K562 (cell line): Measurements from ENCODE around the gene GSG1. TPM values are rescaled to one million over a fixed set of nuclear protein-coding genes. Genes with fewer than 3 reads are reported as not detected.

Experiments used
- ATAC-seq: fragments of 200-7000 bp; cut with Tn5 transposase; 3 replicates; pipeline ENCODE4 v1.9.1; 2020; ENCODE audit warnings: moderate library complexity
- BruUV-seq: library from RNA; stranded (reverse); fragments of 400-500 nt; replicated peaks from 2 replicates; lab custom pipeline; 2021; lab: Mats Ljungman, UMichigan
- CTCF ChIA-PET: fragments of 300-600 bp; formaldehyde crosslinking; extraction: SDS; loops from one replicate; lab custom pipeline; 2021; ENCODE audit warnings: low intra/inter-chr PET ratio; lab: Yijun Ruan, JAX
- POLR2A ChIA-PET: fragments of 300-600, 350-650 bp; sonication (Branson Sonifier 250); formaldehyde crosslinking; extraction: SDS; loops from one replicate; lab custom pipeline; 2021; ENCODE audit warnings: antibody characterized with exemption, inconsistent platforms; lab: Yijun Ruan, JAX
- DNase-seq, 4 experiments: peaks; one replicate each; pipeline versions ENCODE4 v3.0.0 to v3.0.0-alpha.2; 2011 to 2018; ENCODE audit warnings: low spot score in 3 of 4, mixed read lengths in 3 of 4; ENCODE audit errors: extremely low read depth in 1 of 4
- FAIRE-seq: peaks from 2 replicates; lab custom pipeline; 2011; peaks lifted over from hg19 to GRCh38; lab: Jason Lieb, UNC
- H2AFZ ChIP-seq: 2 replicates; pipeline ENCODE4 v1.6.0; 2011; ENCODE audit warnings: low read depth, low read length, control low read depth, inconsistent platforms
- H3K27ac ChIP-seq: fragments of 200-600 bp; 3 replicates; pipeline ENCODE4 v1.8.0; 2011; ENCODE audit warnings: low read depth, mild to moderate bottlenecking, control low read depth, inconsistent platforms, low read length, moderate library complexity, mixed read lengths; ENCODE audit errors: extremely low read depth
- H3K27me3 ChIP-seq, 2 experiments: fragments of 300-600 bp in 1 of 2; 2 replicates in 1 of 2; 3 replicates in 1 of 2; pipeline versions ENCODE4 v1.6.0 to v1.8.0; 2011; ENCODE audit warnings: inconsistent platforms in 2 of 2, low read length in 2 of 2, mild to moderate bottlenecking in 1 of 2, mixed read lengths in 1 of 2, moderate library complexity in 1 of 2; ENCODE audit not compliant: control insufficient read depth in 2 of 2, insufficient read depth in 2 of 2
- H3K36me3 ChIP-seq: fragments of 300-600 bp; 3 replicates; pipeline ENCODE4 v1.8.0; 2011; ENCODE audit warnings: mild to moderate bottlenecking, low read length, inconsistent platforms; ENCODE audit not compliant: control insufficient read depth, insufficient read depth
- H3K4me1 ChIP-seq, 2 experiments: fragments of 200-600 bp in 1 of 2; replicated peaks in 1 of 2; 2 replicates in 1 of 2; 3 replicates in 1 of 2; pipeline versions ENCODE4 v1.5.1 to v1.8.0; 2011; ENCODE audit warnings: inconsistent platforms in 2 of 2, low read length in 2 of 2, mild to moderate bottlenecking in 1 of 2, mixed read lengths in 1 of 2, moderate library complexity in 1 of 2; ENCODE audit not compliant: control insufficient read depth in 2 of 2, insufficient read depth in 2 of 2
- H3K4me2 ChIP-seq: 2 replicates; pipeline ENCODE4 v1.6.1; 2011; ENCODE audit warnings: low read length, control low read depth, inconsistent platforms, mixed read lengths; ENCODE audit not compliant: insufficient read depth
- H3K4me3 ChIP-seq: fragments of 200-600 bp; sonication (generic), shearing (Covaris generic); 2 replicates; pipeline ENCODE4 v1.5.1; 2016; ENCODE audit warnings: control low read depth, inconsistent platforms
- H3K79me2 ChIP-seq: fragments of 200-600 bp; 3 replicates; pipeline ENCODE4 v1.8.0; 2011; ENCODE audit warnings: low read length, inconsistent platforms; ENCODE audit not compliant: control insufficient read depth, insufficient read depth
- H3K9ac ChIP-seq, 2 experiments: 2 replicates each; pipeline versions ENCODE4 v1.6.0 to v1.6.1; 2011; ENCODE audit warnings: low read depth in 2 of 2, low read length in 2 of 2, control low read depth in 1 of 2, inconsistent platforms in 1 of 2, mild to moderate bottlenecking in 1 of 2, mixed read lengths in 1 of 2; ENCODE audit not compliant: insufficient read depth in 1 of 2
- H3K9me1 ChIP-seq: one replicate; pipeline ENCODE4 v1.6.0; 2011; ENCODE audit warnings: inconsistent platforms, mild to moderate bottlenecking, low read length, moderate library complexity; ENCODE audit not compliant: control insufficient read depth, insufficient read depth
- H3K9me3 ChIP-seq: replicated peaks from 2 replicates; pipeline ENCODE4 v1.5.1; 2011; ENCODE audit warnings: low read depth, low read length, inconsistent platforms; ENCODE audit not compliant: control insufficient read depth, insufficient read depth
- H4K20me1 ChIP-seq: replicated peaks from 2 replicates; pipeline ENCODE4 v1.6.1; 2011; ENCODE audit warnings: low read length, inconsistent platforms, mixed read lengths; ENCODE audit not compliant: control insufficient read depth, insufficient read depth
- CHAMP1 ChIP-seq: fragments of 450-650 bp; IDR thresholded peaks from 2 replicates; pipeline ENCODE4 v1.6.1; 2016; ENCODE audit warnings: mild to moderate bottlenecking
- EHMT2 ChIP-seq: fragments of 450-650 bp; IDR thresholded peaks from 2 replicates; pipeline ENCODE4 v1.6.1; 2018; ENCODE audit warnings: antibody characterized with exemption
- EZH2 ChIP-seq: IDR thresholded peaks from 2 replicates; pipeline ENCODE4 v1.6.1; 2012; ENCODE audit warnings: low read depth, mild to moderate bottlenecking, inconsistent platforms, low read length, borderline replicate concordance
- GMEB1 ChIP-seq: fragments of 250-450 bp; sonication (Bioruptor Pico); IDR thresholded peaks from 2 replicates; pipeline ENCODE4 v1.4.0; 2020; ENCODE audit warnings: mild to moderate bottlenecking
- JUND ChIP-seq, 2 experiments: IDR thresholded peaks; 2 replicates in 1 of 2; 3 replicates in 1 of 2; pipeline ENCODE4 v1.6.1; 2011; ENCODE audit warnings: borderline replicate concordance in 2 of 2, low read depth in 2 of 2, low read length in 2 of 2, improper control_type of control experiment in 1 of 2, missing biosample characterization in 1 of 2, missing genetic modification characterization in 1 of 2, missing genetic modification reagents in 1 of 2
- UBTF ChIP-seq, 2 experiments: IDR thresholded peaks; 2 replicates each; pipeline ENCODE4 v1.6.1; 2012; ENCODE audit warnings: improper control_type of control experiment in 2 of 2, low read depth in 2 of 2, low read length in 2 of 2, borderline replicate concordance in 1 of 2
- ZNF77 ChIP-seq: fragments of 250-450 bp; sonication (Bioruptor Pico); IDR thresholded peaks from 2 replicates; pipeline ENCODE4 v1.5.0; 2020
- WGBS: fragments of 100-300 bp; shearing (Covaris generic); methylation state at CpG from one replicate; pipeline ENCODE4 v1.1.6; 2016; ENCODE audit warnings: low coverage, mixed read lengths; ENCODE audit not compliant: insufficient coverage; ENCODE audit errors: missing lambda C conversion rate; 5-methylcytosine and 5-hydroxymethylcytosine counted together
- in situ Hi-C: fragments of 300-500 bp; cut with MboI; formaldehyde crosslinking; loops from 4 replicates; pipeline ENCODE4 v1.15.0; 2018; ENCODE audit warnings: inconsistent platforms, mixed read lengths
- intact Hi-C: fragments of 100-400 bp; cut with micrococcal nuclease; formaldehyde crosslinking; loops from 2 replicates; pipeline ENCODE4 v1.14.2; 2022
- polyA plus RNA-seq, 8 experiments: library from polyadenylated mRNA; depleted of rRNA in 4 of 8; stranded (reverse) in 5 of 8; unstranded in 3 of 8; fragments of >200 nt; fragmentation: Nextera tagmentation in 2 of 8; fragmentation: Illumina TruSeq in 1 of 8; extraction: Ambion mirVana in 2 of 8; extraction: Trizol in 1 of 8; gene quantifications; 2 replicates each; pipeline versions ENCODE4 v1.2.1 to v1.2.3, GENCODE V29; 2011 to 2014; ENCODE audit warnings: inconsistent platforms in 1 of 8, missing spikeins in 1 of 8
- total RNA-seq, 7 experiments: library from RNA; depleted of rRNA in 6 of 7; stranded (reverse); fragments of >200 nt in 6 of 7; fragmentation: Illumina TruSeq in 2 of 7; extraction: Trizol in 2 of 7; gene quantifications; 2 replicates each; pipeline versions ENCODE4 v1.2.1 to v1.2.3, GENCODE V29; 2011 to 2021; ENCODE audit warnings: low replicate concordance in 1 of 7

The GSG1 gene
- total and polyA plus RNA-seq, 9 of the 15 experiments (the other 6 are each of a cell fraction or from before 2014, with no cell fraction given) = not detected

GRCh38 chr12:13091832-13092231 lies 11.6 kb downstream of the GSG1 start:
- intact Hi-C loops (loop anchor here (10.0 kb wide), 1 partner anchor 177 kb away; no protein-coding TSS in a partner anchor), in situ Hi-C loops (no loop called here)
- H2AFZ ChIP-seq = no peak overlapping the region
- 3% methylated on average over 6 of the region's 6 CpGs for WGBS
- no peaks in the 10 kb centered on the region for H3K36me3 ChIP-seq
- no TSS peak for BruUV-seq
- H3K27me3 ChIP-seq = peaks cover 8 to 57% of the 10 kb centered on the region in 2 experiments; a peak in 3 of 5 replicates
- no peaks in the 10 kb centered on the region for H3K79me2 ChIP-seq
- H3K9me3 ChIP-seq = no peaks in the 10 kb centered on the region
- no peaks in the 10 kb centered on the region; a peak in 1 of 5 replicates for H3K4me1 ChIP-seq
- no peaks in the 10 kb centered on the region for H3K9me1 ChIP-seq
- POLR2A ChIA-PET = no interaction called here
- TF ChIP-seq EHMT2 (no peak), UBTF (IDR thresholded peaks at IDR 0.05; ENCODE audit: borderline replicate concordance in 1 of 2, low read depth in 2 of 2, low read length in 2 of 2) (no peak)
- FAIRE-seq = no peak
- H3K4me3 ChIP-seq = no peak overlapping the region
- no peak for DNase-seq
- H3K27ac ChIP-seq = no peak overlapping the region
- no peaks in the 10 kb centered on the region for H4K20me1 ChIP-seq
- H3K4me2 ChIP-seq = no peak overlapping the region
- ATAC-seq = no peak
- CTCF ChIA-PET = no interaction called here
- no peak overlapping the region for H3K9ac ChIP-seq

GRCh38 chr12:13090054-13090453 lies 13.4 kb downstream of the GSG1 start:
- no peaks in the 10 kb centered on the region for H3K36me3 ChIP-seq
- intact Hi-C loops = loop anchor here (10.0 kb wide), 1 partner anchor 175 kb away; no protein-coding TSS in a partner anchor
- TF ChIP-seq CHAMP1 (no peak), GMEB1 (CRISPR knock-in tag) (no peak), ZNF77 (no peak), EZH2 (no peak), JUND (IDR thresholded peaks at IDR 0.05; ENCODE audit: borderline replicate concordance, low read depth, low read length) (no peak), JUND (tag; IDR thresholded peaks at IDR 0.05; ENCODE audit: borderline replicate concordance, low read depth, low read length) (no peak)

More at GRCh38 chr12:13090054-13090453, 13.4 kb downstream of the GSG1 start:
- H3K79me2 ChIP-seq = no peaks in the 10 kb centered on the region
- H3K4me2 ChIP-seq = no peak overlapping the region
- no peak overlapping the region for H3K4me3 ChIP-seq
- CTCF ChIA-PET = no interaction called here
- no peak overlapping the region for H3K27ac ChIP-seq
- H3K4me1 ChIP-seq = no peaks in the 10 kb centered on the region; a peak in 1 of 5 replicates
- POLR2A ChIA-PET = no interaction called here
- in situ Hi-C loops = no loop called here
- no peak for DNase-seq
- H4K20me1 ChIP-seq = no peaks in the 10 kb centered on the region
- no peak for ATAC-seq
- H3K9me3 ChIP-seq = no peaks in the 10 kb centered on the region
- peaks cover 6 to 54% of the 10 kb centered on the region in 2 experiments; a peak in 3 of 5 replicates for H3K27me3 ChIP-seq
- no peak for FAIRE-seq
- no peaks in the 10 kb centered on the region for H3K9me1 ChIP-seq
- 2% methylated on average over 4 of the region's 4 CpGs for WGBS
- no TSS peak for BruUV-seq
- no peak overlapping the region for H2AFZ ChIP-seq
- no peak overlapping the region for H3K9ac ChIP-seq
